SK-MEL-5 (cell line): ENCODE data around the gene TMEM237. TPM values are rescaled to one million over a fixed set of nuclear protein-coding genes. Genes with fewer than 3 reads are reported as not detected.

Source experiments
- DNase-seq: peaks from one replicate; pipeline ENCODE4 v3.0.0-alpha.2; 2016; ENCODE audit warnings: low read depth, low spot score
- in situ Hi-C: cut with HindIII; loops from 2 replicates; pipeline ENCODE4 v1.10.0; 2016; ENCODE audit warnings: low sequenced_read_pairs, high pct_unique_total_duplicates, low pct_unique_long_range_greater_than_20kb
- small RNA-seq, 2 experiments: library from RNA; depleted of rRNA; stranded (forward); fragments of <200 nt; gene quantifications; one replicate each; pipeline ENCODE3, GENCODE V24; 2014
- total RNA-seq: library from RNA; depleted of rRNA; stranded (reverse); fragments of >200 nt; shearing (Covaris generic); gene quantifications from 2 replicates; pipeline ENCODE4 v1.2.3, GENCODE V29; 2014; rRNA removed

Gene TMEM237
- total RNA-seq, 1 experiment from 2014 or later, result 25.0 TPM

- no peak for DNase-seq
- in situ Hi-C loops, result no loop called here
These were observed 45.9 kb downstream of the TMEM237 start for GRCh38 chr2:201597397-201597796.

- in situ Hi-C loops, result no loop called here
- no peak for DNase-seq
These were observed 62.8 kb downstream of the TMEM237 start for GRCh38 chr2:201580486-201580885.

- DNase-seq, result no peak
- in situ Hi-C loops, result no loop called here
These were observed 63.8 kb downstream of the TMEM237 start for GRCh38 chr2:201579536-201579935.

GRCh38 chr2:201575971-201576370 is 67.3 kb downstream of the TMEM237 start:
- in situ Hi-C loops, result no loop called here
- no peak for DNase-seq

GRCh38 chr2:201574766-201575165 is 68.5 kb downstream of the TMEM237 start:
- in situ Hi-C loops, result no loop called here
- DNase-seq, result no peak

GRCh38 chr2:201572846-201573508 is 70.3 kb downstream of the TMEM237 start:
- DNase-seq, result no peak

More at GRCh38 chr2:201572846-201573508, 70.3 kb downstream of the TMEM237 start:
- in situ Hi-C loops, result no loop called here

Small RNA genes lying within 50 kb of the gene (small RNA-seq; reads per million reads assigned to genes)
- gene RNU6-651P, result 0 reads per million in 2 experiments

Other genes with a start within 250 kb of the TMEM237 start
- 53.7 and 59.1 TPM in 2 replicates for gene TRAK2, start 192.0 kb downstream of the TMEM237 start, total RNA-seq
- gene STRADB, start 191.8 kb downstream of the TMEM237 start, total RNA-seq, result 52.9 and 64.2 TPM in 2 replicates
- 0.11 TPM in 1 of 2 replicates, not detected in the other for gene MPP4, start 55.1 kb upstream of the TMEM237 start, total RNA-seq
- gene ALS2, start 137.4 kb upstream of the TMEM237 start, total RNA-seq, result 18.4 and 22.1 TPM in 2 replicates
- gene CDK15, start 163.0 kb upstream of the TMEM237 start, total RNA-seq, result 0.90 and 0.95 TPM in 2 replicates